ENCODE results near the gene FRS2.

Gene FRS2

GRCh38 chr12:69467366-69467765, 2.8 kb upstream of the FRS2 start:
- no peak for DNase-seq

DNA sequence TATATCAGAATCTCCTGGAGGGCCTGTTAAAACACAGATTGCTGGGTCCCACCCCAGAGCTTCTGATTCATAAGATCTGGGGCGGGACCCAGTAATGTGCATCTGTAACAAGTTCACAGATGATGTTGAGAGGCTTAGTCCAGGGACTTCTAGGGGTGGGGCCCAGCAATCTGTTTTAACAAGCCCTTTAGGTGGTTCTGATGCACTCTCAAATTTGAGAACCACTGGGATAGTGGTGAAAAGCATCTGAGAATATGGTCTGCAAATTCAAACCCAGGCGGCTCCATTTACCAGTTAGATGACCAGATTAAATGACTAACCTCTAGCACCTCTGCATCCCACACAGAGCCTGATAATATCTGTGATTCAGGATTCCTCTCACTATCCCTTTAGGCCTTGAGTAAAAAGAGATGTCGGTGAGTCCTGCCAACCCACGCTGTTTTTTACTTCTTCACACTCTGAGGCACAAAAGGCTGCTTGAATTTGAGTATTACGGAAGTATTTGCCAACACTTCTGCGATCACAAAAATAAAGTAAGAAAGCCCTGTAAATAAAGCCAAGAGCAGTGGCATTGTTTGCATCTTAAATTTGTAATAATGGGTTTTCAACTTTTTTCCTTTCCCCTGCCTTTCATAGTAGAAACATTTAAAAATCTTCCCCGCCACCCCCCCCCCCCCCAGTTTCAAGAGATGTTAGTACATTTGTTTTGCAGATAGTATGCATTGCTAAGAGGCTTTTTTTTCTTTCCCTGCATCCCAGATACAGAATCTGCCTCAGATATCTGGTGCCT, 1.8 kb upstream of the FRS2 start:
- no peak for DNase-seq

- no peak for DNase-seq
These were observed 367 bp upstream of the FRS2 start for GRCh38 chr12:69469854-69470188.

DNA sequence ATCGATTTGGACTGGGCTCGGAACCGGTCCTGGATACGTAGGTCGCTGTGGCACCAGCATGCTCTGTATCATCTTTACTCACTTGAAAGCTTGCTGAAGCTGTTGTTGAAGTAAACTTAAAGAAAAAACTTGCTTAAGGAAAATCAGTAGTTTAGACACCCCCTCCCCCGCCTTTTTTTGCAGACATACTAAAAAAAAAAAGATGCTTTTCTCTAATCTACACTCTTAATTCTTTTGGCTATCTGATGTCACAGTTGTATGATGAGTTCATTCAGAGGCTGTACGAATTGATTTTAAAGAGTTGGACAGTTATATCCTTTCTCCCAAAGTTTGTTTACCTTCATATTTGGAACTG, 865 bp downstream of the FRS2 start:
- DNase-seq: no peak

GRCh38 chr12:69471667-69472385, 1.6 kb downstream of the FRS2 start:
- no peak for DNase-seq

GRCh38 chr12:69473262-69473661, 3.1 kb downstream of the FRS2 start:
- DNase-seq: no peak

DNA sequence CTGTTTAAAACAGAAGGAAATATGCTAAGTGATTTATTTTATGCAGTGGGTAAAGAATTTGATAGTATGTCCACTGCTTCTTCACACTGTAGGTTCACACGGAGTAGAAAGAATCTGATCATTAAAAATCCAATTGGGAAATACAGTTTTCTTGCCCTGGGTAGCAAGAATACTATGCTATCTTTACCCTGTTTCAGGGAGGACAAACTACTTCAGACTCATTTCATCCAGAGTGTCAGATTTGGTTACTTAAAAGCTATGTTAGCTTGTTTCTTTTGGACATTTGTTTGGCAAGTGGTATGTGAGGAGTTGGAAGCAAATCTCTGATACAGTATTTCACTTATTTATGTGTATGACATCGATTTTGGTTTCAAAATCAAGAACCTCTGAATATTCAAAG, 4.3 kb downstream of the FRS2 start:
- DNase-seq: no peak

DNA sequence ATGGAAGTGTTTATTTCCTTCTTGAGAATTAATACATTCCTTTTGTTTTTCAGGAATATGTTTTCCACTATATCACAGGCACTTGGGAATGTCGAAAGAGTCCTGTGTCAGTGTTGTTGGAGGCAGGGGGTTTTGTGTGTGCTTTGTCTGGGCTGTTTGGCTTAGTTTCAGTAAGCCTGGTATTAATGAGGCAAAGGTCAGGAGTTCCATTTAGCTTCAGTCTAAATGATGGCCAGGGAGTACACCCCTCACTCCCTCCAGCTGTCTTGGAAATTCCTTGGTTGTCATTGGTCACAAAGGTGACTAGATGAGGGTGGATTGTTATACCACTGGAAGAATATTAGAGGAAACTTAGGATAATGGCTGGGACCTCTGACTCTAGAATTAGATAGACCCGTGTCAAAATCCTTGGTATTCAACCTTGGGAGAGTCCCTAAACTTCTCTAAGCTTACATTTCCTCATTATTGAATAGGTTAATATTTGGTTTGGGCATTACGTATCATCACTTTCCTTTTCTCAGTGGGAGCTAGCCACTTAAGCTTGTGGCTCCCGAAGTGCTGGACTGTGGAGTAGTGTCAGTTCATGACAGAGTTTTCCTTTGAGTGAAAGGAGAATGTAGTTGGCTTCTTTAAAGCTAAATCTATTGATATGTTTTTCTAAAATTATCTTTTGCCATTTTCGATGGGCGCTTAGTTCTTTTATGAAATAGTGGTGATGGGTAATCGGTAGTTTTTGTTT, 5.2 kb downstream of the FRS2 start:
- no peak for DNase-seq

DNA sequence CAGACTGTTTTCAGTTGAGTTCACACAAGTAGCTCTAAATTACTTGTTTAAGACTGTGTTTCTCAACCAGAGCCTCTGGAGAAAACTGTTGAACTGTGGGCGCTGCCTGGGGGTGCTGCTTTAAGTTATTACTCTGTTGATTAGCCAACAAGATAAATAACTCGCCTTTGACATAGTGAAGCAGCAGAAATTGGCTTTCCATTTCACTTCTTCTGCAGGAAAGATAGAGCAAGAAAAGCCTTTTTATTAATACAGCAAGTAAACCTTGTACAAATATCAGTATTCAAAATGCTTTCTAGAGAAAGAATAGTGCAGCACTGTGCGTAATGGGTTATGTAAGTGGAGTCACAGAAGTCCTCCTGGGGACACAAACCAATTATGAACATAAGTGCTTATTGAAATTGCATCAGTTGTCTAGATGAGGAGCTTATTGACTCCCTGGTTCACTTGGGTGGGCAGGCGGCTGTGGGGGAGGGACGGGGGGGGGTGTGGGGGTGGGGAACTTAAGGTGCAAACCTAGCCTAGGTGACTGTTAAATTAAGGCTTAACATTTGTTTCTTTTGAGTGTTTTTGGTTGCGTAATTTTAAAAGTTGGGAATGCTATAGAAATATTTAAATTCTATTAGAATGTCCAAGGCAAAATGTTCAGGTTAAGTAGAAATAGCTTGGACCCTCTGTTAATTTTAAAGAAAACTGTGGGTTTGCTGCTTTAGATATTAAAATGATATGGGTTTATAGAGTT, 6.3 kb downstream of the FRS2 start:
- no peak for DNase-seq

DNA sequence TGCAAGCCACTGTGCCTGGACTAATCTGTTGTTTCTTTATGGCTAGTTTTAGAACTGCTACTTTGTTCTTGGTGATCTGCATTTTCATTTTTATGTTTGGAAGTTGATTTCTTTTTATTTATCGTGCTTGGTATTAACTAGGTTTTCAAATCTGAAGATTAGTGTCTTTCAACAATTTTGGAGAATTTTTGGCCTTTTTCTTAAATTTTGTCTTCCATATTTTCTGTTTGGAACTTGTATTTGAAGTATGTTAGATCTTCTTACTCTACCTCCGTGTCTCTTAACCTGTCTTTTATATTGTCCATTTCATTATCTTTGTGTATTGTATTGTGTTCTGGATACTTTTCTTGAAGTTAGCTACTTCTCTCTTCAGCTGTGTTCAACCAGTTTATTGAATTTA, 9.5 kb downstream of the FRS2 start:
- DNase-seq: no peak

DNA sequence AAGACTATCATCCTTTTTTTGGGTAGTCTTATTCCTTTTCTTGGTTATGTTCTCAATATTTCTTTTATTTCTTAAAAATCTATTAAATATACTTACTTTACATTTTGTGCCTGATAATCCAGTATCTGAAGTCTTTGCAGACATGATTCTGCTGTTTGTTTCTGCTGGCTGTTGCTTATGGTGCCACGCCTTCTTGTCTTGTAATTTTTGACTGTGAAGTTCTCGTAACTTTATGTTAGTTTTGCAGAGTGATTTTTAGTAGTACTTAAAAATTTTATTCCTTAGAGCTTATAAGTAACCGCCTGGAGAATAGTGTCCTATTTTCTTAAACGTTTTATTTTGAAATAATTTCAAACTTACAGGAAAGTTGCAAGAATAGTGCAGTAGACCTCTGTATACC, 10.5 kb downstream of the FRS2 start:
- DNase-seq: no peak

DNA sequence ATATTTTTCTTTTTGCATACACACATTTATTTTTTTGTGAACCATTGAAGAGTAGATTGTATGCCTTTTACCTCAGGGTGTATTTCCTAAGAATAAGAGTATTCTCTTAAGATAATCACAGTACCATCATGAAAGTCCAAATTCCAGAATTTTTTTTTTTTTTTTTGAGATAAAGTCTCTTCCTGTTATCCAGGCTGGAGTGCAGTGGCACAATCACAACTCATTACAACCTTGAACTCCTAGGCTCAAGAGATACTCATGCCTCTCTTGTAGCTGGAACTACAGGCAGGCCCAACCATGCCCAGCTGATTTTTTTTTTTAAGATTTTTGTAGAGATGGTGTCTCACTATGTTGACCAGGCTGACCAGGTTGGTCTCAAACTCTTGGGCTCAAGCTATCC, 10.9 kb downstream of the FRS2 start:
- DNase-seq: no peak

DNA sequence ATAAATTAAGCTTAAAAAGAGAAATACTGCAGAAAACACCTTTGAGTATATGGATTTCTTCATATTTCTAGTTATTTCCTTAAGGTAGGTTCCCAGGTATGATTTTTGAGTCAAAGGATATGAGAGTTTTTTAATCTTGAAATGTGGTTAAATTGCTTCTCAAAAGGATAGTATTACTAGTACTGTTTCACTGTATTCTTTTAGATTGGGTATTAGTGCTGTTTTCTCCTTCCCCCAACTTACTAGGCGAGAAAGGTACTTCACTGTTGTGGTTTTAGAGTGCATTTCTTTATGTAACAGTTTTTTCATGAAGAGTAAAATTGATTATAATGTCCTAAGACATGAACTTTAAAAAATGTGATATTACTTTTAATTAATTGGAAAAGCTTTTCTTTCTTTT, 13.5 kb downstream of the FRS2 start:
- DNase-seq: no peak

- no peak for DNase-seq
These were observed 14.2 kb downstream of the FRS2 start for GRCh38 chr12:69484428-69484827.

DNA sequence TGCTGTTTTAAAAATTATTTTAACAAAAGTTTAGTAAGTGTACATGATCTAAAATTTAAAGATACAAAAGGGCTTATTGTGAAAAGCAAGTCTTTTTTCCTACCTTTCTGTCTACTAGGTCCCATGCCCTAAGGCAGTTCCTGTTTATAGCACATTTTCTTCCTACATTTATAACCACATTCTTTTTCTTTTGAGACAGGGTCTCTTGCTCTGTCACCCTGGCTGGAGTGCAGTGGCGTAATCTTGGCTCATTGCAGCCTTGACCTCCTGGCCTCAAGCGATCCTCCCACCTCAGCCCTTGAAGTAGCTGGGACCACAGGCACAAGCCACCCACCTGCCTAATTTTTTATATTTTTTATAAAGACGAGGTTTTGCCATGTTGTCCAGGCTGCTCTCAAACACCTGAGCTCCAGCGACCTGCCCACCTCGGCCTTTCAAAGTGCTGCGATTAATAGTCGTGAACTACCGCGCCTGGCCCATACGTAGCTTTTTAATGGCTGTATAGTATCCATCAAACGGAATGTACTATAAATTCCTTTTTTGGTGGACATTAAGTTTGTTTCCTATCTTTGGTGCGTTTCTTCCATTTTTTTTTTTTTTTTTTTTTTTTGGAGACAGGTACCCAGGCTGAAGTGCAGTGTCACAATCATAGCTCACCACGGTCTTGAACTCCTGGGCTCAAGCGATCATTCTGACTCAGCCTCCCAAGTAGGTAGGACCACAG, 20.9 kb downstream of the FRS2 start:
- DNase-seq: no peak

GRCh38 chr12:69492739-69493138, 22.6 kb downstream of the FRS2 start:
- no peak for DNase-seq

GRCh38 chr12:69495071-69495470, 24.9 kb downstream of the FRS2 start:
- no peak for DNase-seq

- no peak for DNase-seq
These were observed 27.3 kb downstream of the FRS2 start for GRCh38 chr12:69497308-69498026.

- no peak for DNase-seq
These were observed 30.4 kb downstream of the FRS2 start for GRCh38 chr12:69500631-69501030.

- DNase-seq: no peak
These were observed 31.1 kb downstream of the FRS2 start for GRCh38 chr12:69501154-69501895.

GRCh38 chr12:69502345-69503081, 32.3 kb downstream of the FRS2 start:
- no peak for DNase-seq
